LNCAP (cell line): ENCODE measurements around the gene COL4A4.

Experiments used
- CTCF ChIP-seq: fragments of 450-650 bp; IDR thresholded peaks from 2 replicates; pipeline ENCODE4 v1.5.1; 2017; ENCODE audit warnings: mild to moderate bottlenecking

COL4A4 gene

DNA sequence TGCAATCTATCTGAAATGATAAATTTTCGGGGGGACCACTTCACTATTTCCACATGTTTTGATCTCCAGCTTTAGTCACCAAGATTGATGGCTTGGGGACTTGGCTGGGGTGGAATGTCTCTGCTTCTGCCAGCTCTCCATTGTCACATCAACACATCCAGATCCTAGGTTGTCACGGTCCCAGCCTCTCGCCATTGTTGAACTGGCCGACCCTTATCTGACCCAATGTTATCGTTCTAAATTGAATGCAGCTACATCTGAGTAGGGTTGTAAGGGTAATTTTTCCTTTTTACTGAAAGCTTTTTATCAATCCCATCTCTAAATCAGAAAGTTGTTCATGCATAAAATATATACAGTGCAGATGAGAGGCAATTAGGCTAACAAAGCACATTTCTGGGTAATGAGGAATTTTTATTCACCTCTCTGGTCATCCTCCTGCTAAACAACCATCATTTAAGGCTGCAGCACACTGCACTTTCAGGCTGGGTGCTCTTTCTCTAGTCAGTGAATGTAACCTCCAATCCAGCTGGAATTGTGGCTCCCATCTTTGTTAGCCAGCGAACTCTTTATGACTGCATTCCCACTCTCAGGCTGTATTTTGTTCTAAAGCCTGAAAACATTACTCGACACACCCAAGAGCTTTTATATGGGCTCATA, 128.2 kb downstream of the COL4A4 start:
- TF ChIP-seq CTCF: no peak

GRCh38 chr2:227033471-227034148, 130.4 kb downstream of the COL4A4 start:
- peak; percentile 81 for TF ChIP-seq CTCF

- no peak for TF ChIP-seq CTCF
Observed at GRCh38 chr2:227031379-227031778, 132.6 kb downstream of the COL4A4 start.

GRCh38 chr2:227030789-227031188, 133.2 kb downstream of the COL4A4 start:
- TF ChIP-seq CTCF: no peak

DNA sequence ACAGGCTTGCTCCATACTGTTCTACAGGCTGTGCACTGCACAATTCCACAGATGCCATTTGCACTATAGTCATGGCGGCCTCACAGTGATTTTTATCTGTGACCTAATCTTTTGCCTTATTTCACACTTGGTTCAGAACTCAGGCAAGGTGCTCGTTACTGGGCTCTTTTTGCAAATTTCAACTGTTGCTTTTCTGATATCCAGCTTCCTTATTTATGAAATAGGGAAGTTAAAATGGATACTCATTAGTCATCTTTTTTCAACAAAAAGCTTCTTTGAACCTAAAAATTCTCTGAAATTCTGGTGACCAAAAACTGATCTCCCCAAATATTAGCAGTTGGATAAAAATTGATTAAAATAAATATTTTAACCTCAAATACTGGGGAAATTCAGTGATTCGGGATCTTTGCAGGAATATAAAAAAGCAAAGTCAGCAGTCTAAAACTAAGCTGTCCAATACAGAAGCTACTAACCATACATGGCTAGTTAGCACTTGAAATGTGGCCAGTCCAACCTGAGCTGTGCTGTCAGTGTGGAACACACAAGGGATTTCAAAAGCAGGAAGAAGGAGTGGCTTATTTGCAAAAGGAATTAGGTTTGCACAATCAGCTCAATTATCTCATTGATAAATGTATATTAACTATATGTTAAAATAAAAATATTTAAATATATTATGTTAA, 134.4 kb downstream of the COL4A4 start:
- TF ChIP-seq CTCF: no peak

DNA sequence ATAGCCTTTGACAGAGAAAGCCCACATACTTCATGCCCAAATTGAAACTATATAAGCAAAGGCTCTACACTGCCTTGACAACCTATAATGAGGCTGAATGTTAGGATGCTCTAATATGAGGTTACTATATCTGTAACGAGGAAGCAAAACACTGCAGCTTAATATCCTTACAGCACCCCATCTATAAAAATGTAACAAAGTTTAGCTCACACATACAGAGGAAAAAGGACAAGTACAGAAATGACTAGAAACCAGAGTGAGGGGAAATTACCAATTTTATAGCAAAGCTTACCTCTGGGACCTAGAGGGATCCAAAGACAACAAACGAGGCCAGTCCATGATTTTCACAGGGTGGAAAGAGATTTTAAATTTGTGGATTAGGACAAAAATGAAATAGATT, 138.5 kb downstream of the COL4A4 start:
- TF ChIP-seq CTCF: no peak

DNA sequence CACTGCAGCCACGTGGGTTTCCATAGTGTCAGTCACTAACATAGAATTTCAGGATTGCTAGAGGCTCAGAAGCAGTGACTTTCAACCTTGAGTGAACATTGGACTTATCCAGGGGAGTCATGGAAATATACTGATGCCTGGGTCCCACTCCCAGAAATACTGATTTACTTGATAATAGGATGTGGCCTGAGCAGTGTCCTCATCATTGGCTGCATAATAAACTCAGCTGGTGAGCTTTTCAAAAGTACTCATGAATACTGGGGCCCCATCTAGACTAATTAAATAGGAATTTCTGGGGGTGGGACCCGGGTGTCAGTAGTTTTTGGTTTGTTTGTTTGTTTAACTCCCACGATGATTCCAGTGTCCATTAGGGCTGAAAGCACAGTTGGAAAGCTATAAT, 141.4 kb downstream of the COL4A4 start:
- no peak for TF ChIP-seq CTCF
